OCI-LY7 (cell line): ENCODE measurements around the gene GATAD2B.

Experiments
- EZH2phosphoT487 ChIP-seq: fragments of 200-600 bp; sonication (generic); IDR thresholded peaks from 2 replicates; pipeline ENCODE4 v1.6.1; 2018; ENCODE audit warnings: low read depth, borderline replicate concordance, mild to moderate bottlenecking, mixed run types, antibody characterized with exemption, low read length, moderate library complexity, mixed read lengths
- TF ChIP-seq, protein P1 (sequence below): fragments of 200-600 bp; sonication (generic); conservative IDR thresholded peaks from 2 replicates; pipeline ENCODE4 v1.5.1; 2014; ENCODE audit warnings: mild to moderate bottlenecking, antibody characterized with exemption, low read length, moderate library complexity, mixed read lengths

DNA sequence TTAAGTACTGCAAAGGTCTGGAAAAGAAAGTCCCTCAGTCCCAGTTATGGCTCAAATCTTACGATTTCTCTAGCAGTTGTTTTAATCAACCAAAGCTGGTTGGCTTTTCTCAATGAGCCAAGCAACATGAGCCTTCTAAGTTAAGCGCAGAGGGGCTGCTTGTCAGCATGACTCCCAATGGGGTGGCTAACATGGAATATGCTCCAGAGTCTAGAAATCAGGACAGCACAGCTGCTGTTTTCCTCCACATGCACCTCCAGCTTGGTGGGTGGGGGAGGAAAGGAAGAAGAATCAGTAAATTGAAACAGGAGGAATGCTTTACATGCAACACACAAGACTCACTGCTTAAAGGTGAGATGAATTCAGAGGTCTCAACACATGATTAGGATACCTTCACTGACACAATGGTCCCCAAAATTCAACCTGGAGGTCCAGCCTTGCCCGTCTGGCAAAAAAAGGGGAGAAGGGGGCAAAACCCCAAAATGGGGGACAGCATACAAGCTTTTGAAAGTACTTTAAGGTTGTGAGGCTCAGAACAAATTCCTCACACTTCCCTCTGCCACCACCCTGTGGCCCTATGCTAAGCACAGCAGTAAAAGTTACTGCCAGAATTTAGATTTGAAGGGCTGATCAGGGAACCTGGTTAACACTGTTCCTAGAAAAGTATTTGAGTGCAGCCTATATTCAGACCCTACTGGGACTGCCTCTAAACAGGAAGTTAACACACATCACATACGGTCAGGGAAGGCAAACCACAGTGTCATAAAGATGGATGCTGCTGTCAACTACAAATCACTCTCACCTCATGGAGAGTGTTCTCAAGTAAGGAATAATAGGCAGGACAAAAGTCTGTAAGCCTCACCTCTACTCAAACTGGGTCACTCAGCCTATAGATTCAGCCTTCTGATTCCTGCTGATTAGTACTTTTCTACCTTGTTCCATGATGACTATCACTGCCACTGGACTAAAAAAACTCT is 2.6 kb downstream of the GATAD2B start:
- TF ChIP-seq, protein P1, sequence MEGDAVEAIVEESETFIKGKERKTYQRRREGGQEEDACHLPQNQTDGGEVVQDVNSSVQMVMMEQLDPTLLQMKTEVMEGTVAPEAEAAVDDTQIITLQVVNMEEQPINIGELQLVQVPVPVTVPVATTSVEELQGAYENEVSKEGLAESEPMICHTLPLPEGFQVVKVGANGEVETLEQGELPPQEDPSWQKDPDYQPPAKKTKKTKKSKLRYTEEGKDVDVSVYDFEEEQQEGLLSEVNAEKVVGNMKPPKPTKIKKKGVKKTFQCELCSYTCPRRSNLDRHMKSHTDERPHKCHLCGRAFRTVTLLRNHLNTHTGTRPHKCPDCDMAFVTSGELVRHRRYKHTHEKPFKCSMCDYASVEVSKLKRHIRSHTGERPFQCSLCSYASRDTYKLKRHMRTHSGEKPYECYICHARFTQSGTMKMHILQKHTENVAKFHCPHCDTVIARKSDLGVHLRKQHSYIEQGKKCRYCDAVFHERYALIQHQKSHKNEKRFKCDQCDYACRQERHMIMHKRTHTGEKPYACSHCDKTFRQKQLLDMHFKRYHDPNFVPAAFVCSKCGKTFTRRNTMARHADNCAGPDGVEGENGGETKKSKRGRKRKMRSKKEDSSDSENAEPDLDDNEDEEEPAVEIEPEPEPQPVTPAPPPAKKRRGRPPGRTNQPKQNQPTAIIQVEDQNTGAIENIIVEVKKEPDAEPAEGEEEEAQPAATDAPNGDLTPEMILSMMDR, result peak; percentile 67
- no peak for TF ChIP-seq EZH2phosphoT487
